ENCODE data around the gene MAML2.

The MAML2 gene

DNA sequence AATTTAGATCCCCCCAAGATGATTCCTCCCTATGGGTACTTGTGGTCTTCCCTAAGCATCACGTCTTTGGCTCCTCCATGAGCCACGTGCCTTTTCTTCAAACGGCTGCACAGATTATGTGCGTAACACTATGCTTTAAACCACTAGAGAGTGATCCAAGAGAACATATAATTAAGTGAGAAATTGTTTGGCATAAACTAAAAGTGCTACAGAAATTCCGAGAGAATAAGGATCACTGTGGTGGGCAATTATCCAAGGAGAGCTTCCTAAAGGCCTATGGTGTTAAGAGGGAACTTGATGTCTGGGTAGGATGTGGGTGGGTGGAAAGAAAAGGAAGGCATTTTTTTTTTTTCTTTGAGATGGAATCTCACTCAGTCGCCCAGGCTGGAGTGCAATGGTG is 110.9 kb downstream of the MAML2 start:
- no peak for DNase-seq

- DNase-seq = no peak
Observed at GRCh38 chr11:96230686-96231085, 112.3 kb downstream of the MAML2 start.

DNA sequence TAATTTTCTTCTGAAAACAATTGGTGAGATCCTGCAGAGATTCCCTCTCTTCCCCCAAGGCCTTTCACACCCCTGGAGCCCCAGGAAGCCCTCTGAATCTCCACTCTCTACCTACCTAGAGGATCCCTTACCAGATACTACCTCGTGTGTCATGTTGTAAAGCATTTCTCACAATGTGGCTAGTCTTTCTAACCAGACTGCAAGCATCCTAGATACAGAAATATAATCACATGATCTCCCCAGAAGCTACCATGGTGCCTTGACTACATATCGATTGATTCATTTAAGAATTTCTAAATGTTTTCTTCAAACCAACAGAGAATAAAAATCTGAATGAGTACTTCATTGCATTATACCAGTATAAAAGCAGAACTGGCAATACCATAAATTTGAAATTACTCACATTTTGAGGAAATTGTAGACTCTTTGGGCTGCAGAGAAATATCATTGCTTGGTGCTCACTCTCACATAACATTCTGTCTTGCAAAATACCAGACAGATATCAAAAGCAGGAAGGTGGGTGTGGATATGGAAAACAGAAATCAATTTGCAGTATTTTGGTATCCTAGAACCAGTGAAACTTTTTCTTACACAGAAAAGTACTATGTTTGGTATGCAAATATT is 113.5 kb downstream of the MAML2 start:
- no peak for DNase-seq

DNA sequence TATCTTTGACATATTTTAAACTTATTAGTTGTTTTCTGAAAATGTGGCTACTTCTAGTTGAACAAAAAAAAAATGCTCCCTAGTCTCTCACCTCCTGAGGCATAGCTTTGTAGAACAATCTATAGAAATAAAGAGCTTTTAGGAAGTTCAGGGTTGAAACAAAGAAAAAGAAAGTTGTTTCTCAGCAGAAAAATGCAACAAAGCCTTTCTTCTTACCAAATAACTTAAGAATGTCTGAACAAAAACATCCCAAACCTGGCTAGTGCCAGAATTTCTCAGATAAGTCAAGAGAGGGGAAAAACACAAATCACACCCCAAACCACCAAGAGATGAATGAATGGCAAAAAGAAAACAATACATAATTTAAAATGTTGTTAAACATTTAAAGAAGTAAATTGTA is 114.1 kb downstream of the MAML2 start:
- no peak for DNase-seq

DNA sequence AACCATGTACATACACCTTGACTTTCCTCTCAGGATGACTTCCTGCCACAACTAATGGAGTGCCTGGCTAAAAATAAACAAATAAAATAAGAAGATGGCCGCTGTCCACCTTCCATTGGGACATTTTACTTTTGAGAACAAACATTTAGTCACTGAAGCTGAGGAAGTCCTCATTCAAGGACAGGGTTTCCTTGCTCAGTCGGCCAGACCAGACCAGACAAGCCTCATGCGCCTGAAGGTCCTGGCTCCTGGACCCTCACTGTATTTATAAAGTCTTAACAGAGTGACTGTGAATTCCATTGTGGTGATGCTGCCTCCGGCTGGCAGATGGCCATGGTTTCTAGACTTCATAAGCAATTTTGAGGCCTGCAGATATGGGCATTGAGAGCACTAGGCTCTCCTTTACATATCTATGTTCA is 114.5 kb downstream of the MAML2 start:
- DNase-seq = no peak

DNA sequence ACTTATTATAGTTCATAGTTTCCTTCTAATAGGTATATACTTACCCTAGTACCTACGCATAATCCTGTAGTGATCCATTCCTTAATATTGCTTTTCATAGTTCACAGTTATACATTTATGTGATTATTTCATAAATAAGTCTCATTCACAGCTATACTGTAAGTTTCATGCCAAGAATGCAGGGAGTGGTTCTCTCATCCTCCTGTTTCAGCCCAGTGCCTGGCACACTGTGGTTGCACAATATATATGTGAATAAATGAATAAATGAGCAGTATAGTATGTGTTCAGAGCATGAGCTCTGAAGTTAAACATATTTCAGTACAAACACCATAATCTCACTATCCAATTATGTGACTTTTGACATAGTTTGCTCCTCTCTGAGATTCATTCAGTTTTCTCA is 115.8 kb downstream of the MAML2 start:
- no peak for DNase-seq

DNA sequence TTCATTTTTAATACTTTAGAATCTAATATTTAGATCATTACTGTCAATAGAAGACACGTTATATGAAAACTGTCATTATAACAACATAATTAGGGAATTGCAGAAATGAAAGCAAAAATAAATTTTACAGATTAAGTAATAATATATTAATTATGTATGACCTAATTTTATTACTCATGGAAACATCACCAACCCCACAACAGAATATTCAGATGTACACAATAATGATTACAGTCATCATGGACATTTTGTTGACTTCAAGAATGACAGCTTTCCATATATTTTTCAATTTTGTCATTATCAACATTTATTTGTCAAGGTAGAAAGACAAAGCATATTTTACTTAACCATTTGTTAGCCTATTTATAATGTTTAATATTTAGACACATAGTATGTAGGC is 119.9 kb downstream of the MAML2 start:
- DNase-seq = no peak

DNA sequence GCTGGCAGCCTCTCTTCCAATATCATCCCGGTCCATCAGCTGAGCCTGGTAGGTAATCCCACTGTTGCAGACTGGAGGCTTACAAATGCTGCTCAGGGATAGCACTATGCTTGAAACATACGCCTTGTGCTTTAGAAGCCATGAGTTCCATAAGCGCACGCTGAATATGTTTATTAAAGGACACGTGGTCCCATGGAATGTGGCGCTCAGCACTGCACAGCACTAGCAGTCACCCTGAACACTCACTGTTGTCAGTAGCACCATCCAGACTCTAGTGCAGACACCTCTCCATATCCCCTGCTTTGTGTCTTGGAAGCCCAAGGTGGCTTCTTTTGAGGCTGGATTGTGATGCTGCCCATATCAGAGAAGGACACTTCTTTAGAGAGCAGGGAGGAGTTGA is 120.9 kb downstream of the MAML2 start:
- DNase-seq = no peak

- no peak for DNase-seq
Observed at GRCh38 chr11:96221244-96222070, 121.5 kb downstream of the MAML2 start.

DNA sequence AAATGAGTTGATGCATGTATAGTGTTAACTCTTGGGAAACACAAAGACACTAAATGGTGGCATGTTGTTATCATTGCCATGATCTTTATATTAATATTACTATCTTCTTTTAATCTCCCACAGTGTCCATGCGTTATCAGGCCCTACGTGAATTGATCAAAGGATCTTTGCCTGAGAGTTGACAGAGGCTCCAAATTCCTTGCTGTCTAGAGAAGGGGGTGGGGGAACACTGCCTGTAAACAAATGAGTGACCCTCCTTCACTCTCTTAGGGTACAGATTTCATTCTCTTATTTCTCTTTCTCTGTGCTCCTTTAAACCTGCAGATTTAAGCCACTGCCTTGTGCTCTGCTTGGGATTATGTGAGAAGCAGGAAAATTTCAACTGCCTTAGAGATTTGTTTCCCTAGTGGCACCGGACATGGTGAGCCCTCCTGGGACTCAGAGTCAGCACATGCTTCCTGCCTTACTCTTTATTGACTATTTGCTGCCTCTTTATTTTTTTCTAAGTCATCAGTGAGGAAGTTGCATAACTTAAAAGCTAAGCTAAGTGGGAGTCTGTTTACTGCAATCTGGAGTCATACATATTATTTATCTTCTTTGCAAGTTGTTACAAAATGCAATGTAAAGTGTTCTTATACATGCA is 122.9 kb downstream of the MAML2 start:
- no peak for DNase-seq

DNA sequence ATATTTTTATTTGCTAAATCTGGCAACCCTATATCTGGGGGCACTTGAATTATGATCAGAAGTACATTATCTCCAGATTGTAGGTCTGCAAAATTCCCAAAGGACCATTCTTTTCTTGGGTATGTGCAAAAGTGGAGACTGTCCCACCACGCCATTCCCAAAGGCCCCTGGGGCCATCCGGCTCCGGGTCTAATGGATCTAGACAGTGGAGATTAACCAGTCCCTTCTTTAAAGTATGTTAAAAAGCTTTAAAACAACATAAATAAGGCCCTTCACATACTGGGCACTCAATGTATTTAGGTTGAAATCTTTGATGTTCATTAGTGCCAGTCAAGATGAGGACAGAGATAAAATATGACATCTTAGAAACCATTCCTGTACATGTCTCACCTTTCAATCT is 124.1 kb downstream of the MAML2 start:
- DNase-seq = no peak

DNA sequence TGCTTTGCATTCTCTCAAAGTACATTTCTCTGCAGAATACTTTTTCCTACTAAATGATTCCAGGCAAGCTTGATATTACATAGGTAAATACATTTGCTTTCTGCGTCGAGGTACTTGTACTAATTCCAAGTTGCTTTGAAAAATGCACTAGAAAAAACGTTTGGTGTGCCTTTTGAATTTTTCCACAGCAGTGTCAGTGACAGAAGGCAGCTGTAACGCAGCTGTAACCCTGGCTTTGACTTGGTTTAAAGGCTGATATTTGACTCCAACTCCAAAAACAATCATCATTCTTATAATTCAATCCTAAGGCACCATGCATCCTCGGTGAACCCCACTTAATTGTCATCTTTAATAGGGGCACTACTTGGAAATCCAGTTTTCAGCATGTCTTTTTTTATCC is 125.0 kb downstream of the MAML2 start:
- no peak for DNase-seq

- no peak for DNase-seq
Observed at GRCh38 chr11:96217206-96217605, 125.8 kb downstream of the MAML2 start.

DNA sequence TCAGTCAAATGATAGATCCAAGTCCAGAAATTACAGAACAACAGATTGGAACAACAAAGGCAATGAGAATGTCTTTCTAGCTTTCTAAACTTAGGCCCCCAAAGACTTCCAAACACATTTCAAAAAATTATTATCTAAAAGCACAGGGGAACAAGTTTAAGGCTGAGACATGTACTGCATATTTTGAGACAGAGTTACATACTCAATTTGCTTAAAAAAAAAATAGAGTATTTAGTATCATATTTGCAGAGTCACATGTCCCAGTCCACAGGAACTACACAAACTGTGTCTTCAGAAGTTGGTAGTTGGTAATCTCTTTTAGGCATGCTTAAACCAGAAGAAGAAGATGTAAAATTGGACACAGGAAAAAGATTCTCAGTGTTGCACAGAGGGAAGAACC is 127.2 kb downstream of the MAML2 start:
- no peak for DNase-seq

DNA sequence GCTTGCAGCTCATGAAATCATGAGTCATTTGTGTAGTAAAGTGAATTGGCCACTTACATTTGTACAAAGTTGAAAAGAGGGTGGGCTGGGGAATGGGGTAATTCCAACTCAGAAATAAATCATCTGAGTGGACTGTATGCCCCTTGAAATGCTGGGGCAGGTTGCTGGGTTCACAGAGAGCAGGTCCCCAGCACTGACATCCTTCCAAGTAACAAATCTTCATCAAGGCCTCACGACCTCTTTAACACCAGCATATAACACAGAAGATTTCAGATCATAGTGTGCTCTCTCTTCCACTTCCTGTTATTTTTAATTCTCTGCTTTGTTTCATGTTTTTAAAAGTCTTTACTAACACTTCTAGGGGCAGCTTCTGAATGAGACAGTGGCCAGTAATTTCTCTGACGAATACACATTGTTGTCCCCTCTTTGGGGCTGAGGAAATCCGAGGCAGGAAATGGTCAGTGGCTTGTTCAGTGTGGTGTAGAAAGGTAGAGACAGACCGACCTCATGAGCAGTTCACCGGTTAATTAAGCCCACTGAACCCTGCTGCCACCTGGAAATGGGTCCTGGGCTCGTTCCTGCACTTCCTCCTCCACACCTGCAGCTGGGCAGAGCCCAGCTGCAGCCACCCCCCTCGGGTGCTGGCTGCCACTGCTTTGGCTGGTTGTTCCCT is 127.7 kb downstream of the MAML2 start:
- no peak for DNase-seq

DNA sequence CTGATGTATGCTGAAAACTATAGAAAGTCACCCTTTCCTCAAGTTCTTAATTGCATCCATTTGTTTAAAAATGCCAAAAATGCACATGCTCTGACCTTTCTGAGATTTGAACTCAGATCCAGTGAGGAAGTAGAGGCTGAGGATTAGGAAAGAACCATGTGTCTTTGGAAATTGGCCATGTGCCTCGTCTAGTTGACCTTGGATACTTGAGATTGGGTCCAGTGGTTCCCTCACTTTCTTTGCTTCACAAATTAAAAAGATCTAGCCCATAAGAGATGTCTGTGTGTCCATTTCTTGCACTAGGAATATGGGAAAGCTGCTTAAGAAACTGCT is 128.3 kb downstream of the MAML2 start:
- DNase-seq = no peak

DNA sequence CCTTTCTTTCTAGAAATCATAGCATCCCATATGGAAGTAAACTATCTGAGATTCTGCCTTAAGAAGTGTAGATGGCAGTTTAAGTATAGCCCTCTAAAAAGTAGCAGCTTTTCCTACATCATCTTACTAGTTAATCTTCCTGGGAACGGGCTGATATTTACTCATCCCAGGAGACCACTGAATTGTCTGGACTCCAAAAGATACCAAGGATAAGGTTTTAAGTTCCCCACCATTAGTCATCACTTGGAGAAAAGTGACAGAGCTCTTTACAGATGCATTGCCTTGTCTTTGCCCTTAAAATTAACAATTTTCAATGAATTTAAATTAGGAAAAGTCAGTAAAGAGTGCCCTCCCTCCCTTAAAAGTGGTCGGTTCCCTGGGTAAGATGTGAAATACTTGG is 129.5 kb downstream of the MAML2 start:
- no peak for DNase-seq

GRCh38 chr11:96211436-96211835 is 131.6 kb downstream of the MAML2 start:
- no peak for DNase-seq

DNA sequence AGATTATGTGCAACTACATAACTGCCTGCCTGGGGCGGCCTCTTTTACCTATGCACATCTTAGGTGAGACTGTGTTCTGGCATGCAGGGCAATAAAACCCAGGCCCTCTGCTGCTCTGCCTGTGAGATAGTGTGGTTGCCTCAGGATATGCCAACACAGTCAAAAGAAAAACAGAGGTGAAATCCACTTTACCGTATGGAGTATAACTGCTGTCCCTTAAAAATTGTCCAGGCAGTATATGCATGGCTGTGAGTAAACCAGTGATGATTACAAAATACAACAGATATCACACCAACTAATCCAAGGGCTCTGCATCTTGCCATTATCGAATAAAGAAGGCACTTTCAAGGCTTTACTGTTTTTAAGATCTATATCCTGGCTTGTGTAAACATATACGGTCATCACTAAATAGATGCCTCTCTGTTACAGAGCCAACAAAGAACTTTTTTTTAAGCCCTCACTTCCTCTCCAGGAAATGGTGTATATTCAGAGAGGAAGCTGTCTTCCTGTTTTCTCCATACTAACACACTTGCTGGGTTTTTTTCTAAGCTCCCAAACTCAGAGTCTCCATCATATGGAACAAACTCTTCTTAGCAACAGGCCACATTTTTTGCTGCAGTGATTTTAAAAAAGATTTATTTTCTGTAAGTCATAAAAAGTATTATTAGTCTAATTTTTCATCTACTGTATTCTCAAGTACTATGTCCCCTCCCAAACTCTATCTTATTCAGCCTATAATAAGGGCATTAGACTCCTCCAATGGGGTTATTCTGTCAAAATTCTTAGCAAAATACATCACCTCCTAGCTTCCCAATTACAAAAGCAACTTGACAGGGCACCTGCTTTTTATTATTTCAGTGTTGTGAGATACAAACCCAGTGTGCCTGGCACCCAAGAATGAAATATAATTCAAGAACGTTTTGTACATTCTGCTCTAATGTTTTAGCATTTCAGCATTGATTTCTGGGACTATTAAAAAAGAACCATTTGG is 135.2 kb downstream of the MAML2 start:
- DNase-seq = no peak

- no peak for DNase-seq
Observed at GRCh38 chr11:96206955-96207354, 136.0 kb downstream of the MAML2 start.

- DNase-seq = no peak
Observed at GRCh38 chr11:96205460-96205809, 137.6 kb downstream of the MAML2 start.

DNA sequence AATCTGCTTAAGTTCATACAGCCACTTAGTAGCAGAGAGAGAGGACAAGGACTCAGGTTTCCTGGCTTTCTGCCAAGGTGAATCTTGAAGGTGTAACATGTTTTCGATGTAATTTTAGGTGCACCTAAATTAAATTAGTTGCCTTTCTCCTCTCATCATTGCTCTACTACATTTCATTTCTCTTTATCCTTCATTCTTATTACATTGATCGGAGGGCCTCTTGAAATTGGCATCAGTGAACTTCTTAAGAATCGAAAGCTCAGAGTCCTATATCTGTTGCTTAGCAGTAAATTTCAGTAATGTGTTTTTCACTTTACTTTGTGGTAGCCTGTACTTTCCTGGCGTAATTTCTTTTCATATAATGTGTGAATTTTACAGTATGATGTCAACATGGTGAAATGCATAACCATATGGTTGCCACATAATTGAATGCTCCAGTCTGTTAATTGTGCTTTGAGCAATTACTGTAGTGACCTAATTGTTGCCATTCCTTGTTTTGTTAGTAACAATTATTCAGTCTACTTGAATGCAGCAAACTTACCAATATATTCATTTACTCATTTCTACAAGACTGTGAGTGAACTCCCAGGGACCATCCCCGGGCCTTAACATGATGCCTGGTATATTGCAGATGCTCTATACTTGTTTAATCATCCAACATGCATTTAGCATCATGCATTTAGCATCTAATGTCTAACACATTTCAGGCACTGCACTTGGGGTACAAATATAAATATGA is 138.1 kb downstream of the MAML2 start:
- no peak for DNase-seq
